NCI-H345 treated with DMSO at 0.1 percent for 48 hours (cell line): ENCODE measurements around the gene OR1I1.

Experiments used
- DNase-seq: peaks from one replicate; lab custom pipeline; 2025; ENCODE audit not compliant: unreplicated experiment; lab: John Stamatoyannopoulos, UW

The OR1I1 gene

GRCh38 chr19:15116856-15117255 is 34.8 kb downstream of the OR1I1 start:
- no peak for DNase-seq

GRCh38 chr19:15118248-15118647 is 36.2 kb downstream of the OR1I1 start:
- no peak for DNase-seq

- no peak for DNase-seq
Observed at GRCh38 chr19:15118789-15119494, 36.9 kb downstream of the OR1I1 start.

GRCh38 chr19:15120135-15121026 is 38.4 kb downstream of the OR1I1 start:
- DNase-seq = no peak

DNA sequence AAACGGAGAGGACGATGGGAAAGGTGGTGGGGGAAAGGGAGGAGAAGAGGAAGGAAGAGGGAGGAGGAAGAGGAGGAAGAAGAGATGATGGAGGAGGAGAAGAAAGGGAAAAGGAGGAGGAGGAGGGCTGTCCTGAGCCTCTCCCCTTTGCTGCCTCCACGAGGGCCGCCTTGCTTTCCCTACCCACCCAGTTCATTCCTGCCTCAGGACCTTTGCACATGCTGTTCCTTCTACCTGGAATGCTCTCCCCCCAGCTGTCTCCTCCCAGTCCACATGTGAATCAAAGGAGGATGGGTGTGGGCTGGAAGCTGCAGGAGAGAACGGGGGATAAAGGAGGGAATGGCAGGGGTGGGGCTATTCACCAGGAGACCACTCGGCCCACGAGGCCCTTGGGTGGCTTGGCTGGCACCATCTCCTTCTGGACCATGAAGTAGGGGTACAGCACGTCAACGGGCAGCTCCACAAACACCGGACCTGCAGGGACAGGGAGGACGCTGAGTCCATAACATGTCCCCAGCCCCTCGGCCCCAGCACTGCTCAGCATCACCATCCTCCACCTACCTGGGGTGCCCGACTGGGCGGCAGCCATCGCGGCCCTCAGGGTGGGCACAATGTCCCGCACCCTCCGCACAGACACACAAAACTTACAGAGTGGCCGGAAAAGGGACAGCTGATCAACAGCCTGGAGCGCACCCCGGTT is 40.5 kb downstream of the OR1I1 start:
- DNase-seq = no peak

- no peak for DNase-seq
Observed at GRCh38 chr19:15123031-15123890, 41.2 kb downstream of the OR1I1 start.

DNA sequence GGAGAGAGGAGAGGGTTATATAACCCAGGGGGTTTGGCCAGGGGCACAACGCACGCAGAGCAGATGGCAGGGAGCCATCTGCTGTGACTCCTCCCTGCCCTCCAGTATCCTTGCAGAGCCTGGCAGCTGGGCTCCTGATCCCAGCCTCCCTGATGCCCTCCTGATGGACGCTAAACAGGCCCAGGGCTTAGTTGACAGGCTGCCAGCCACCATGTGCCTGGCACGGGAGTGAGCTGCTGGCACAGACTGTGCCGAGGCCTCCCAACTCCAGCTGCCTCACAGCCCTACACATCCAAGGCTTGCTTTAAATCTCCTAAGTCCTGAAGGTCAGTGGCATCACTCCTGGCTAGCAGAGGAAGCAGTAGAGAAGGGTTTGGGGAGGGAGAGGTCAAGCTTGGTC is 41.9 kb downstream of the OR1I1 start:
- DNase-seq = no peak

DNA sequence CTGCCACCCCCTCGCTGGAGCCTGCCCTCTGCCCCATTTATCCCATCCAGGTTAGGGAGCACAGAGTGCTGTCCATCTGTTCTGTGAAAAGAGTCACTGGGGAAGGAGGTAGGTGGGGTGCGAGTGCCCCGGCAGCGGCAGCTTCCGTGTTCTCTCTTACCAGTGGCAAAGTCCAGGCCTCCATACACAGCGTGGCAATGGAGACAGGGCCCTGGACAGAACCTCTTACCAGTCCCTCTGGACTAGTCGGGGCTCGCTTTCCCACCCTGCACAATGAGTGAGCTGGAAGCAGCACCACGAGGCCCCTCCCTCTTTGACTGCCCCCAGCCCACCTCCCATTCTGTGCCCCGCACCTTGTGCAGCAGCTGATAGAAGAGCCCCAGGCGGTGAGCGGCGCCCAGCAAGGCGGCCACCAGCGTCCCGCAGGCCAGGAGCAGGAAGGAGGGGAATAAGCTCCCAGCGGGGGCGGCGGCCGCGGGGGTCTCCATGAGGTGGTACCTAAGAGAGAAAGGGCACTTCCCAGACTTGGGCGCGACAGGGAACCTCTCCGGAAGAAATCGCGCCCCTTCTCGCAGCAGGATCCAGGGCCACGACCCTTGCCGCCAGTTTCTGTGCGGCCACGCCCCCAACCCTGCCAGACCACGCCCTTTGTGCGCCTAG is 42.7 kb downstream of the OR1I1 start:
- no peak for DNase-seq

GRCh38 chr19:15125232-15126067 is 43.4 kb downstream of the OR1I1 start:
- peak; percentile 89 for DNase-seq

GRCh38 chr19:15126131-15126910 is 44.3 kb downstream of the OR1I1 start:
- DNase-seq = no peak

- DNase-seq = no peak
Observed at GRCh38 chr19:15128162-15128770, 46.3 kb downstream of the OR1I1 start.

- no peak for DNase-seq
Observed at GRCh38 chr19:15129856-15130585, 48.0 kb downstream of the OR1I1 start.

GRCh38 chr19:15136234-15136954 is 54.4 kb downstream of the OR1I1 start:
- no peak for DNase-seq

- no peak for DNase-seq
Observed at GRCh38 chr19:15137777-15138176, 55.8 kb downstream of the OR1I1 start.

GRCh38 chr19:15138427-15138826 is 56.4 kb downstream of the OR1I1 start:
- DNase-seq = no peak

GRCh38 chr19:15141143-15141542 is 59.1 kb downstream of the OR1I1 start:
- DNase-seq = no peak

- DNase-seq = no peak
Observed at GRCh38 chr19:15142313-15142712, 60.3 kb downstream of the OR1I1 start.
